Loucy (cell line): ENCODE measurements around the gene SELENBP1.

ENCODE experiments used
- EZH2phosphoT487 ChIP-seq: fragments of 200-600 bp; IDR thresholded peaks from 2 replicates; pipeline ENCODE4 v1.6.1; 2018; ENCODE audit warnings: antibody characterized with exemption, mild to moderate bottlenecking, moderate library complexity, borderline replicate concordance
- TF ChIP-seq, protein P1 (sequence below): fragments of 200-600 bp; sonication (generic); conservative IDR thresholded peaks from 2 replicates; pipeline ENCODE4 v1.5.1; 2014; ENCODE audit warnings: mild to moderate bottlenecking, antibody characterized with exemption, low read length

DNA sequence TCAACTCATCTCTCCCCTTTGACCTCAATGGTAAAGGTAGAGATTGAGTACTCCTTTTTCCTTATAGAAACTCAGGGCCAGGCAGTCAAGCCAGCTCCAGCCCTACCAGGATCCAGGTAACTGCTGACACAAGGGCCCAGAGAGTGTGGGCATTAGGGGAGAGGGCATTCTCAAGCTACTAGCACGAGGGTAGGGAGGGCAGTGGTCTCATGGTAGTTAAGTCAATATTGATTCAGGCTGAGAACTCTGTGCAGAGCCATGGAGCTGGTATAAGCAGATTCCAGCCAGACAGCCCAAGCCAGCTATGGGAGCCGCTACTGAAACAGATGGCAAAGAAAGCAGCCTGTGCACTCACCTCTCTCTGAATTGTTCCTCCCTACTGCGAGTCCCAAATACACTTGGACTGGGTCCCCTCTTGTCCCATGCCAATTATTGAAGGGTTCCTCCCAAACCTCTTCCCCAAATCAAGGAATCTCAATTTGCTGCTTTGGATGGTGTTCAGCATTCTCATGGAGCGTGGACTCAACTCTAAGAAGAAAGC, 48.0 kb downstream of the SELENBP1 start:
- TF ChIP-seq, protein P1, sequence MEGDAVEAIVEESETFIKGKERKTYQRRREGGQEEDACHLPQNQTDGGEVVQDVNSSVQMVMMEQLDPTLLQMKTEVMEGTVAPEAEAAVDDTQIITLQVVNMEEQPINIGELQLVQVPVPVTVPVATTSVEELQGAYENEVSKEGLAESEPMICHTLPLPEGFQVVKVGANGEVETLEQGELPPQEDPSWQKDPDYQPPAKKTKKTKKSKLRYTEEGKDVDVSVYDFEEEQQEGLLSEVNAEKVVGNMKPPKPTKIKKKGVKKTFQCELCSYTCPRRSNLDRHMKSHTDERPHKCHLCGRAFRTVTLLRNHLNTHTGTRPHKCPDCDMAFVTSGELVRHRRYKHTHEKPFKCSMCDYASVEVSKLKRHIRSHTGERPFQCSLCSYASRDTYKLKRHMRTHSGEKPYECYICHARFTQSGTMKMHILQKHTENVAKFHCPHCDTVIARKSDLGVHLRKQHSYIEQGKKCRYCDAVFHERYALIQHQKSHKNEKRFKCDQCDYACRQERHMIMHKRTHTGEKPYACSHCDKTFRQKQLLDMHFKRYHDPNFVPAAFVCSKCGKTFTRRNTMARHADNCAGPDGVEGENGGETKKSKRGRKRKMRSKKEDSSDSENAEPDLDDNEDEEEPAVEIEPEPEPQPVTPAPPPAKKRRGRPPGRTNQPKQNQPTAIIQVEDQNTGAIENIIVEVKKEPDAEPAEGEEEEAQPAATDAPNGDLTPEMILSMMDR = no peak
- no peak for TF ChIP-seq EZH2phosphoT487
